Measurements from ENCODE around the gene CHST5.
"Not testable (repeated sequence)": the region's sequence is repeated elsewhere in the genome, so short reads cannot be mapped to it uniquely, and the experiment has no call there.

GRCh38 chr16:75498605-75499322, 37.1 kb downstream of the CHST5 start:
- TF ChIP-seq CTCF (IDR thresholded peaks at IDR 0.05; ENCODE audit: low read depth, low read length); EZH2phosphoT487 (IDR thresholded peaks at IDR 0.05; ENCODE audit: low read depth): not testable (repeated sequence)
